ENCODE data around the gene TPD52L1. TPM values are rescaled to one million over a fixed set of nuclear protein-coding genes. Genes with fewer than 3 reads are reported as not detected.

The TPD52L1 gene
- total and polyA plus RNA-seq, 2 experiments from 2014 or later, result 22.8 to 24.0 TPM

GRCh38 chr6:125123468-125124048 is 30.0 kb upstream of the TPD52L1 start:
- H3K4me1 Mint-ChIP-seq, result peaks cover 24% of the 10 kb centered on the region
- H3K36me3 Mint-ChIP-seq (ENCODE audit: low read depth), result peaks cover 11% of the 10 kb centered on the region
- no peak for TF ChIP-seq STAT1 (IDR thresholded peaks at IDR 0.05; ENCODE audit: unreplicated experiment)
- TF ChIP-seq ZNF331 (CRISPR knock-in tag; IDR thresholded peaks at IDR 0.05; ENCODE audit: low read depth), result no peak
- no peak for TF ChIP-seq EZH2phosphoT487 (IDR thresholded peaks at IDR 0.05; ENCODE audit: unreplicated experiment)
- TF ChIP-seq, protein P1, sequence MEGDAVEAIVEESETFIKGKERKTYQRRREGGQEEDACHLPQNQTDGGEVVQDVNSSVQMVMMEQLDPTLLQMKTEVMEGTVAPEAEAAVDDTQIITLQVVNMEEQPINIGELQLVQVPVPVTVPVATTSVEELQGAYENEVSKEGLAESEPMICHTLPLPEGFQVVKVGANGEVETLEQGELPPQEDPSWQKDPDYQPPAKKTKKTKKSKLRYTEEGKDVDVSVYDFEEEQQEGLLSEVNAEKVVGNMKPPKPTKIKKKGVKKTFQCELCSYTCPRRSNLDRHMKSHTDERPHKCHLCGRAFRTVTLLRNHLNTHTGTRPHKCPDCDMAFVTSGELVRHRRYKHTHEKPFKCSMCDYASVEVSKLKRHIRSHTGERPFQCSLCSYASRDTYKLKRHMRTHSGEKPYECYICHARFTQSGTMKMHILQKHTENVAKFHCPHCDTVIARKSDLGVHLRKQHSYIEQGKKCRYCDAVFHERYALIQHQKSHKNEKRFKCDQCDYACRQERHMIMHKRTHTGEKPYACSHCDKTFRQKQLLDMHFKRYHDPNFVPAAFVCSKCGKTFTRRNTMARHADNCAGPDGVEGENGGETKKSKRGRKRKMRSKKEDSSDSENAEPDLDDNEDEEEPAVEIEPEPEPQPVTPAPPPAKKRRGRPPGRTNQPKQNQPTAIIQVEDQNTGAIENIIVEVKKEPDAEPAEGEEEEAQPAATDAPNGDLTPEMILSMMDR (conservative IDR thresholded peaks at IDR 0.05; ENCODE audit: low read depth in 2 of 2), result no peak
- TF ChIP-seq ZNF114 (CRISPR knock-in tag; IDR thresholded peaks at IDR 0.05), result no peak
- no peak for TF ChIP-seq JUNB (IDR thresholded peaks at IDR 0.05; ENCODE audit: unreplicated experiment)
- TF ChIP-seq, protein P2, sequence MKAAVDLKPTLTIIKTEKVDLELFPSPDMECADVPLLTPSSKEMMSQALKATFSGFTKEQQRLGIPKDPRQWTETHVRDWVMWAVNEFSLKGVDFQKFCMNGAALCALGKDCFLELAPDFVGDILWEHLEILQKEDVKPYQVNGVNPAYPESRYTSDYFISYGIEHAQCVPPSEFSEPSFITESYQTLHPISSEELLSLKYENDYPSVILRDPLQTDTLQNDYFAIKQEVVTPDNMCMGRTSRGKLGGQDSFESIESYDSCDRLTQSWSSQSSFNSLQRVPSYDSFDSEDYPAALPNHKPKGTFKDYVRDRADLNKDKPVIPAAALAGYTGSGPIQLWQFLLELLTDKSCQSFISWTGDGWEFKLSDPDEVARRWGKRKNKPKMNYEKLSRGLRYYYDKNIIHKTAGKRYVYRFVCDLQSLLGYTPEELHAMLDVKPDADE (IDR thresholded peaks at IDR 0.05), result no peak
- TF ChIP-seq NANOG (IDR thresholded peaks at IDR 0.05; ENCODE audit: borderline replicate concordance), result no peak
- TF ChIP-seq ZNF462 (CRISPR knock-in tag; IDR thresholded peaks at IDR 0.05), result no peak
- no peak for TF ChIP-seq POLR2AphosphoS5 (IDR thresholded peaks at IDR 0.05; ENCODE audit: low read depth)
- no peak for TF ChIP-seq REST (IDR thresholded peaks at IDR 0.05; ENCODE audit: unreplicated experiment)
- TF ChIP-seq CREB1 (CRISPR knock-in tag; IDR thresholded peaks at IDR 0.05; ENCODE audit: low read depth), result no peak
- no peak for TF ChIP-seq EZH2 (IDR thresholded peaks at IDR 0.05; ENCODE audit: low read depth, unreplicated experiment)
- Histone ChIP-seq H4K20me1 (replicated peaks; ENCODE audit: insufficient read depth) (no peaks in the 10 kb centered on the region), H3K4me3 (no peak overlapping the region), H3K4me2 (no peak overlapping the region), H3F3A (replicated peaks; ENCODE audit: low read depth) (no peaks in the 10 kb centered on the region), H3K79me2 (replicated peaks; ENCODE audit: insufficient read depth) (no peaks in the 10 kb centered on the region), H3K27me3 (ENCODE audit: insufficient read depth) (no peaks in the 10 kb centered on the region), H3K9me2 (ENCODE audit: insufficient read depth) (peaks cover 10% of the 10 kb centered on the region; the same call in 1 of the 2 replicates), H3K27ac (ENCODE audit: low read depth) (no peak overlapping the region), H3K36me3 (ENCODE audit: insufficient read depth) (no peaks in the 10 kb centered on the region; the same call in 1 of the 2 replicates), H3K4me1 (ENCODE audit: insufficient read depth) (peaks cover 8% of the 10 kb centered on the region; the same call in 1 of the 2 replicates), H2AFZ (peak overlapping the region; percentile 32)
- peaks cover 14% of the 10 kb centered on the region for H3K9me3 Mint-ChIP-seq
- ATAC-seq (no peak), DNase-seq (ENCODE audit: low spot score) (no peak)
- no peak overlapping the region; the same call in 2 of the 3 replicates for H3K4me3 Mint-ChIP-seq
- H3K27me3 Mint-ChIP-seq (ENCODE audit: insufficient read depth, low read depth, poor library complexity), result peaks cover 2% of the 10 kb centered on the region
- no peak overlapping the region for H3K27ac Mint-ChIP-seq

Measured in GM23338 (cell line).